Vagina (tissue), 2 donors: ENCODE data around the gene CMSS1. TPM values are rescaled to one million over a fixed set of nuclear protein-coding genes. Genes with fewer than 3 reads are reported as not detected.
A peak's percentile ranks its signal among the peaks of the same experiment; 100 is the strongest.

ENCODE experiments used
- DNase-seq, 2 donors: peaks; one replicate each; pipeline ENCODE4 v3.0.0-alpha.2; 2017; ENCODE audit errors: extremely low spot score in 2 of 2
- H3K27ac ChIP-seq: fragments of 200-600 bp; sonication (generic); one replicate; pipeline ENCODE4 v1.5.1; 2019
- H3K27me3 ChIP-seq: fragments of 200-600 bp; sonication (generic); one replicate; pipeline ENCODE4 v1.5.1; 2019
- H3K36me3 ChIP-seq, 2 donors: fragments of 200-600 bp; sonication (generic); one replicate each; pipeline ENCODE4 v1.5.1; 2017 to 2019
- H3K4me1 ChIP-seq: fragments of 200-600 bp; sonication (generic); one replicate; pipeline ENCODE4 v1.5.1; 2019
- H3K4me3 ChIP-seq, 2 donors: fragments of 200-600 bp; sonication (generic); 1 replicate in 1 of 2; 2 replicates in 1 of 2; pipeline ENCODE4 v1.5.1; 2016 to 2019
- H3K9me3 ChIP-seq: fragments of 200-600 bp; sonication (generic); one replicate; pipeline ENCODE4 v1.5.1; 2019
- CTCF ChIP-seq, 3 experiments: fragments of 450-650 bp in 2 of 3; fragments of 200-600 bp in 1 of 3; sonication (generic) in 1 of 3; IDR thresholded peaks; one replicate each; pipeline ENCODE4 v1.5.1; 2017 to 2019; ENCODE audit warnings: antibody characterized with exemption in 3 of 3, mild to moderate bottlenecking in 2 of 3, moderate library complexity in 2 of 3
- POLR2A ChIP-seq, 2 donors: fragments of 450-650 bp; IDR thresholded peaks; one replicate each; pipeline ENCODE4 v1.6.1; 2017; ENCODE audit warnings: antibody characterized with exemption in 2 of 2, mild to moderate bottlenecking in 2 of 2, moderate library complexity in 2 of 2
- POLR2AphosphoS5 ChIP-seq, 2 donors: sonication (generic); formaldehyde crosslinking; IDR thresholded peaks; one replicate each; pipeline ENCODE4 v1.9.0; 2017; ENCODE audit warnings: antibody characterized with exemption in 2 of 2, mild to moderate bottlenecking in 2 of 2, low read depth in 1 of 2; ENCODE audit not compliant: insufficient read depth in 1 of 2
- intact Hi-C: fragments of 100-400 bp; cut with DNase I; formaldehyde crosslinking; loops from one replicate; pipeline ENCODE4 v1.15.1; 2023
- total RNA-seq: library from RNA; depleted of rRNA; stranded (reverse); fragments of >200 nt; gene quantifications from one replicate; pipeline ENCODE4 v1.2.3, GENCODE V29; 2016

The CMSS1 gene
- total RNA-seq, 1 donor from 2014 or later, result 21.4 TPM

GRCh38 chr3:99870712-99871111 lies 53.0 kb downstream of the CMSS1 start:
- DNase-seq, result no peak
- Histone ChIP-seq H3K4me1 (peaks cover 61% of the 10 kb centered on the region), H3K4me3 (peak overlapping the region in 1 of 2 donors; percentile 83), H3K27me3 (no peaks in the 10 kb centered on the region), H3K27ac (peak overlapping the region; percentile 44), H3K36me3 (no peaks in the 10 kb centered on the region), H3K9me3 (no peaks in the 10 kb centered on the region)
- intact Hi-C loops, result loop anchor here (10.0 kb wide), 1 partner anchor 74 kb away; no protein-coding TSS in a partner anchor
- TF ChIP-seq CTCF (IDR thresholded peaks at IDR 0.05) (no peak), POLR2A (IDR thresholded peaks at IDR 0.05) (no peak), POLR2AphosphoS5 (IDR thresholded peaks at IDR 0.05; ENCODE audit: insufficient read depth in 1 of 2, low read depth in 1 of 2) (no peak)

- no peak for DNase-seq
- no peaks in the 10 kb centered on the region for H3K36me3 ChIP-seq
- peaks cover 56% of the 10 kb centered on the region for H3K4me1 ChIP-seq
- intact Hi-C loops, result loop anchor here (10.0 kb wide), 1 partner anchor 73 kb away; no protein-coding TSS in a partner anchor
- H3K4me3 ChIP-seq, result peak overlapping the region; percentile 71 to 83
- no peaks in the 10 kb centered on the region for H3K27me3 ChIP-seq
- no peak for TF ChIP-seq POLR2A (IDR thresholded peaks at IDR 0.05)
- no peak for TF ChIP-seq CTCF (IDR thresholded peaks at IDR 0.05)
- no peak for TF ChIP-seq POLR2AphosphoS5 (IDR thresholded peaks at IDR 0.05; ENCODE audit: insufficient read depth in 1 of 2, low read depth in 1 of 2)
- H3K9me3 ChIP-seq, result no peaks in the 10 kb centered on the region
- H3K27ac ChIP-seq, result peak overlapping the region; percentile 44
Measured at GRCh38 chr3:99871231-99872045, 53.8 kb downstream of the CMSS1 start.

- Histone ChIP-seq H3K27me3 (no peaks in the 10 kb centered on the region), H3K4me1 (peaks cover 51% of the 10 kb centered on the region), H3K4me3 (peak overlapping the region; percentile 71 to 83), H3K9me3 (no peaks in the 10 kb centered on the region), H3K27ac (peak overlapping the region; percentile 44), H3K36me3 (no peaks in the 10 kb centered on the region)
- intact Hi-C loops, result loop anchor here (10.0 kb wide), 1 partner anchor 72 kb away; no protein-coding TSS in a partner anchor
- no peak for DNase-seq
- TF ChIP-seq POLR2A (IDR thresholded peaks at IDR 0.05) (no peak), POLR2AphosphoS5 (IDR thresholded peaks at IDR 0.05; ENCODE audit: insufficient read depth in 1 of 2, low read depth in 1 of 2) (no peak), CTCF (IDR thresholded peaks at IDR 0.05) (no peak)
Measured at GRCh38 chr3:99872923-99873254, 55.2 kb downstream of the CMSS1 start.

- H3K36me3 ChIP-seq, result no peaks in the 10 kb centered on the region
- no peak for DNase-seq
- no peaks in the 10 kb centered on the region for H3K9me3 ChIP-seq
- peak overlapping the region; percentile 71 to 83 for H3K4me3 ChIP-seq
- H3K27ac ChIP-seq, result peak overlapping the region; percentile 44
- intact Hi-C loops, result loop anchor here (10.0 kb wide), 1 partner anchor 71 kb away; no protein-coding TSS in a partner anchor
- no peaks in the 10 kb centered on the region for H3K27me3 ChIP-seq
- H3K4me1 ChIP-seq, result peaks cover 45% of the 10 kb centered on the region
- no peak for TF ChIP-seq POLR2A (IDR thresholded peaks at IDR 0.05)
- no peak for TF ChIP-seq CTCF (IDR thresholded peaks at IDR 0.05)
- no peak for TF ChIP-seq POLR2AphosphoS5 (IDR thresholded peaks at IDR 0.05; ENCODE audit: insufficient read depth in 1 of 2, low read depth in 1 of 2)
Measured at GRCh38 chr3:99873269-99874102, 55.8 kb downstream of the CMSS1 start.
